ENCODE results near the gene GSTK1.
"Not testable (repeated sequence)": the region's sequence is repeated elsewhere in the genome, so short reads cannot be mapped to it uniquely, and the experiment has no call there.

GSTK1 gene

DNA sequence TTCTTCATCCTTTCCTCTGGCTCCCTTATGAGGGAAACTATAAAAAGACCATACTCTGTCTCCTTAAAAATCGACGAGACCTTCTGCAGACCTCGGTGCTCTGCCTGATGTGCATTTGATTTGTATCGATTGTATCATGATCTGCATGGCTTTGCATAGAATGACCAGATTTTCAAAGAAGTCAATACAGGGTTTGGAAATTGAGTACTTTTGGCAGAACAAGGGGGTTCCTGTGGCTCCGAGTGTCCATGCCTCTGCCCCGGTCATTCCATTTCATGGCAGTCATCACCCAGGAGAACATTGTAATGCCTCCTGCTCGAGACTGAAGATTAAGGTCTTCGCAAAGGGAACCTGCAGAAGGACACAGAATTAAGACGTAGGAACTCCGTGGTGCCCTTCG is 25.6 kb downstream of the GSTK1 start:
- no peak for DNase-seq
- H3K4me3 Mint-ChIP-seq: peak overlapping the region; percentile 98
- no peak for TF ChIP-seq CTCF (IDR thresholded peaks at IDR 0.05)
- H3K4me1 Mint-ChIP-seq: peaks cover 46% of the 10 kb centered on the region
- H3K27ac Mint-ChIP-seq: peak overlapping the region; percentile 85
- peaks cover 41% of the 10 kb centered on the region for H3K36me3 Mint-ChIP-seq (ENCODE audit: low read depth)
- H3K27me3 Mint-ChIP-seq (ENCODE audit: low read depth, poor library complexity): peaks cover 9% of the 10 kb centered on the region
- peaks cover 16% of the 10 kb centered on the region for H3K9me3 Mint-ChIP-seq

- DNase-seq: no peak
- Mint-ChIP-seq H3K27ac (peak overlapping the region; percentile 85), H3K27me3 (ENCODE audit: low read depth, poor library complexity) (peaks cover 9% of the 10 kb centered on the region), H3K9me3 (peaks cover 16% of the 10 kb centered on the region), H3K4me3 (peak overlapping the region; percentile 98), H3K4me1 (peaks cover 41% of the 10 kb centered on the region), H3K36me3 (ENCODE audit: low read depth) (peaks cover 47% of the 10 kb centered on the region)
- TF ChIP-seq CTCF (IDR thresholded peaks at IDR 0.05): no peak
Observed at GRCh38 chr7:143289421-143289820, 26.2 kb downstream of the GSTK1 start.

GRCh38 chr7:143289888-143290287 is 26.6 kb downstream of the GSTK1 start:
- H3K27ac Mint-ChIP-seq; DNase-seq; H3K27me3 Mint-ChIP-seq (ENCODE audit: low read depth, poor library complexity): not testable (repeated sequence)
- peaks cover 52% of the 10 kb centered on the region for H3K36me3 Mint-ChIP-seq (ENCODE audit: low read depth)
- peaks cover 37% of the 10 kb centered on the region for H3K4me1 Mint-ChIP-seq
- H3K4me3 Mint-ChIP-seq: peak overlapping the region; percentile 98
- H3K9me3 Mint-ChIP-seq: peaks cover 16% of the 10 kb centered on the region

DNA sequence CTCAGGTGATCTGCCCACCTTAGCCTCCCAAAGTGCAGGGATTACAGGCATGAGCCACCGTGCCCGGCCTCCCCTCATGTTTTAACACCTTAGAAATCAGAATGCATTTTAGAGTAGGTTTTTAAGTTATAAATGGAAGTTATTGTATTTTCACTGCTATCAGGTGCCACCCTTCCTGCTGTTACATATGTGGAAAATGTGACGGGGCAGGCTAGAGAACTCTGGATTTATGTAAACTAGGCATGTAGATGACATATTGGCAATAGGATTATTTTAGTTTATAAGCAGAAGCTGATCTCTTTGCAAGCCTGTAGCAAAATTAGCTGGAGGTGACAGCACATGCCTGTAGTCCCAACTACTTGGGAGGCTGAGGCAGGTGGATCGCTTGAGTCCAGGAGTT is 27.1 kb downstream of the GSTK1 start:
- no peak overlapping the region for H3K27ac Mint-ChIP-seq
- H3K27me3 Mint-ChIP-seq (ENCODE audit: low read depth, poor library complexity): peaks cover 8% of the 10 kb centered on the region
- no peak for TF ChIP-seq CTCF (IDR thresholded peaks at IDR 0.05)
- H3K9me3 Mint-ChIP-seq: peaks cover 16% of the 10 kb centered on the region
- DNase-seq: no peak
- H3K4me1 Mint-ChIP-seq: peaks cover 34% of the 10 kb centered on the region
- peaks cover 56% of the 10 kb centered on the region for H3K36me3 Mint-ChIP-seq (ENCODE audit: low read depth)
- peak overlapping the region; percentile 98 for H3K4me3 Mint-ChIP-seq

- no peak for DNase-seq
- H3K36me3 Mint-ChIP-seq (ENCODE audit: low read depth): peaks cover 70% of the 10 kb centered on the region
- no peaks in the 10 kb centered on the region for H3K27me3 Mint-ChIP-seq (ENCODE audit: low read depth, poor library complexity)
- H3K4me1 Mint-ChIP-seq: peaks cover 34% of the 10 kb centered on the region
- no peak overlapping the region for H3K4me3 Mint-ChIP-seq
- TF ChIP-seq CTCF (IDR thresholded peaks at IDR 0.05): no peak
- no peak overlapping the region for H3K27ac Mint-ChIP-seq
- peaks cover 2% of the 10 kb centered on the region for H3K9me3 Mint-ChIP-seq
Observed at GRCh38 chr7:143292876-143293275, 29.6 kb downstream of the GSTK1 start.

- H3K9me3 Mint-ChIP-seq: no peaks in the 10 kb centered on the region
- H3K27me3 Mint-ChIP-seq (ENCODE audit: low read depth, poor library complexity): no peaks in the 10 kb centered on the region
- peak overlapping the region; percentile 29 for H3K27ac Mint-ChIP-seq
- no peak for DNase-seq
- H3K4me1 Mint-ChIP-seq: peaks cover 15% of the 10 kb centered on the region
- H3K36me3 Mint-ChIP-seq (ENCODE audit: low read depth): peaks cover 94% of the 10 kb centered on the region
- no peak overlapping the region for H3K4me3 Mint-ChIP-seq
- TF ChIP-seq CTCF (IDR thresholded peaks at IDR 0.05): no peak
Observed at GRCh38 chr7:143295870-143296269, 32.6 kb downstream of the GSTK1 start.
